ENCODE measurements around the gene RBMS3.

GRCh38 chr3:29576181-29576580 is 295.3 kb downstream of the RBMS3 start:
- TF ChIP-seq CTCF (IDR thresholded peaks at IDR 0.05; ENCODE audit: poor library complexity) (no peak), EZH2phosphoT487 (IDR thresholded peaks at IDR 0.05; ENCODE audit: low read depth, severe bottlenecking, unreplicated experiment) (no peak)

Measured in hepatocyte (in vitro differentiated cells).